ENCODE data around the gene PPP1R14B.

- TF ChIP-seq CTCF (IDR thresholded peaks at IDR 0.05) = no peak
- TF ChIP-seq POLR2A (IDR thresholded peaks at IDR 0.05) = no peak
Measured at GRCh38 chr11:64230171-64230984, 16.4 kb downstream of the PPP1R14B start, which contains the start of gene DNAJC4.
